ENCODE measurements around the gene MAG.

DNA sequence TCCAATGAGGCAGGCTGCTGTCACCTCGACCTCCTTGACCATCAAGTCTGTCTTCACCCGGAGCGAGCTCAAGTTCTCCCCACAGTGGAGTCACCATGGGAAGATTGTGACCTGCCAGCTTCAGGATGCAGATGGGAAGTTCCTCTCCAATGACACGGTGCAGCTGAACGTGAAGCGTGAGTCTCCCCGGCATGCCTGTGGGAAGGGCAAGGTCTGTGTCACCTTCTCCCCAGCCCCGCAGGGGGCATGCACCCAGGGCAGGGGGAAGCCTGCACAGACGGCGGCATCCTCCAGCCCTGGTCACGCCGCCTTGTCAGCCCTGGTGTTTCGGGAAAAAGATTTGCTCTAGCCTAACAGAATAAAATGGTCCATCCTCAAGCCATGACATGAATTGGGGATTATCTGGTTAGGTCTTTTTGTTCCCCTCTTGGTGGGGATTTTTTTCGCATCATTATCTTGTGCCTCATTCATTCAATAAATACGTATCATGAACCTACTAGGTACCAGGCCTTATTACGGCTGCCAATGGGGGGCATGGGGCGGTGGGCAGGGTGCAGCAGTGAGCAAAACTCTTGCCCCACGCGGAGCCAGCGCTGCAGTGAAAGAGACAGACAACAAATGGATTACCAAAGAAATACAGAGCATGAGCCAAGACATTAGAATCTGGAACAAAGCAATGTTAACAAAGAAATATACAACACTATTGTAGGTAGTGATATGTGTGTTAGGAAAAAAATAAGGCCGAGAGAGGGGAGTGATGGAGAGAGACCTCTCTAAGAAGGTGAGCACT is 44.4 kb downstream of the MAG start:
- TF ChIP-seq, protein P1, sequence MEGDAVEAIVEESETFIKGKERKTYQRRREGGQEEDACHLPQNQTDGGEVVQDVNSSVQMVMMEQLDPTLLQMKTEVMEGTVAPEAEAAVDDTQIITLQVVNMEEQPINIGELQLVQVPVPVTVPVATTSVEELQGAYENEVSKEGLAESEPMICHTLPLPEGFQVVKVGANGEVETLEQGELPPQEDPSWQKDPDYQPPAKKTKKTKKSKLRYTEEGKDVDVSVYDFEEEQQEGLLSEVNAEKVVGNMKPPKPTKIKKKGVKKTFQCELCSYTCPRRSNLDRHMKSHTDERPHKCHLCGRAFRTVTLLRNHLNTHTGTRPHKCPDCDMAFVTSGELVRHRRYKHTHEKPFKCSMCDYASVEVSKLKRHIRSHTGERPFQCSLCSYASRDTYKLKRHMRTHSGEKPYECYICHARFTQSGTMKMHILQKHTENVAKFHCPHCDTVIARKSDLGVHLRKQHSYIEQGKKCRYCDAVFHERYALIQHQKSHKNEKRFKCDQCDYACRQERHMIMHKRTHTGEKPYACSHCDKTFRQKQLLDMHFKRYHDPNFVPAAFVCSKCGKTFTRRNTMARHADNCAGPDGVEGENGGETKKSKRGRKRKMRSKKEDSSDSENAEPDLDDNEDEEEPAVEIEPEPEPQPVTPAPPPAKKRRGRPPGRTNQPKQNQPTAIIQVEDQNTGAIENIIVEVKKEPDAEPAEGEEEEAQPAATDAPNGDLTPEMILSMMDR (conservative IDR thresholded peaks at IDR 0.05) = no peak
- TF ChIP-seq EZH2 (IDR thresholded peaks at IDR 0.05; ENCODE audit: low read depth) = no peak

Data from PC-9 (cell line).